ENCODE data around the gene BARX1.

- TF ChIP-seq CTCF (IDR thresholded peaks at IDR 0.05) (no peak), POLR2AphosphoS5 (IDR thresholded peaks at IDR 0.05) (no peak), EP300 (IDR thresholded peaks at IDR 0.05) (no peak), POLR2A (IDR thresholded peaks at IDR 0.05) (no peak)
Observed at GRCh38 chr9:93955981-93956784, 1.0 kb upstream of the BARX1 start.
